GM10847 (cell line): ENCODE data around the gene SLC6A9.

Source experiments
- POLR2A ChIP-seq: IDR thresholded peaks from 2 replicates; pipeline ENCODE4 v1.6.1; 2011; ENCODE audit not compliant: insufficient read length; ENCODE audit errors: extremely low read depth

SLC6A9 gene

DNA sequence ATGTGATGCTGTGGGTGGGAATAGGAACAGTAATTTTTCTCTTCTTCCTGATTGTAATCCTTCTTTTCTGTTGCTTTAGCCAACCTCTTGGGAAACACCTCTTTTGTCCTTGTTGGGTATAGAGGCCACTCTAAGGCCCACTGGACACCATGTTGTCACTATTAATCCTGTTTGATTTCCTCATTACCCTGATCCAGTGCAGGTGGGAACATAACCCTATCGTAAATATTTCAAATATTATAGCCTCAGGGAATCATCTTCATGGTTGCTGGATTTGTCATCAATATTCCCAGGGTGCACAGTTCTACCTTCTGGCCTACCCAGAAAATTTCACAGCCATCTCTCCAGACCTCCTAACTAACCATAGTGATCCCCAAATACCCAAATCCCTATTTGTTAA, 27.9 kb upstream of the SLC6A9 start:
- no peak for TF ChIP-seq POLR2A

GRCh38 chr1:44057293-44057692, 26.0 kb upstream of the SLC6A9 start:
- TF ChIP-seq POLR2A, result no peak

- no peak for TF ChIP-seq POLR2A
Observed at GRCh38 chr1:44053394-44053793, 22.1 kb upstream of the SLC6A9 start.

DNA sequence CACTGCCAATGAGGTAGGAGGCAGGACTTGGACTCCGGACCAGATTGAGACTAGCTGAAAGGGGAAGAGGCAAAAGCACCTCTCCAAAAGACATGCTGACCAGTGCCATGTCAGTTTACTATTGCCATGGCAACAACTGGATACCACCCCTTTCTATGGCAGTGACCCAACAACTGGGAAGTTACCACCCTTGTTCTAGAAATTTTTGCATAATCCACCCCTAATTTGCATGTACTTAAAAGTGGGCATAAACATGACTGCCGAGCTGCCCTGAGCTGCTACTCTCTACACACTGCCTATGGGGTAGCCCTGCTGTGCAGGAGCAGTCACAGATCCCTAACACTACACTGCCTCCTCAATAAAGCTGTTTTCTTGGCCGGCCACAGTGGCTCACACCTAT, 19.0 kb upstream of the SLC6A9 start:
- TF ChIP-seq POLR2A, result no peak

DNA sequence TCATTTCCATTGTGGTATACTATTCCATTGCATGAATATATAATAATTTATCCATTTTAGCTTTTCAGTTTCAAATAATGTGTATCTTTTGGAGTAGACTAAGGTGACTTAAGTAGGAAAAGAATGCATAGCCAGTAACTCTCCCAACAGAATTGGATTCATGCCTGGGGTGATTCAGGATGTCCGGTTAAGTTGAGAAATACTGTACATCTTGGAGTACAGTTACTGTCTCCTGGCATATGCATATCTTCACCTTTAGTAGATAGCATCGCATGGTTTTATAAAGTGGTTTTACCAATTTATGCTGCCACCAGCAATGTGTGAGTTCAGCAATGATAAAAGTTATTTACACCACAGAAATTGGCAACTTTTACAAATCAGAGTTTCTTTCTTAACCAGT, 18.6 kb upstream of the SLC6A9 start:
- TF ChIP-seq POLR2A, result no peak

- no peak for TF ChIP-seq POLR2A
Observed at GRCh38 chr1:44048532-44049215, 17.4 kb upstream of the SLC6A9 start.

- no peak for TF ChIP-seq POLR2A
Observed at GRCh38 chr1:44047131-44047530, 15.9 kb upstream of the SLC6A9 start.

DNA sequence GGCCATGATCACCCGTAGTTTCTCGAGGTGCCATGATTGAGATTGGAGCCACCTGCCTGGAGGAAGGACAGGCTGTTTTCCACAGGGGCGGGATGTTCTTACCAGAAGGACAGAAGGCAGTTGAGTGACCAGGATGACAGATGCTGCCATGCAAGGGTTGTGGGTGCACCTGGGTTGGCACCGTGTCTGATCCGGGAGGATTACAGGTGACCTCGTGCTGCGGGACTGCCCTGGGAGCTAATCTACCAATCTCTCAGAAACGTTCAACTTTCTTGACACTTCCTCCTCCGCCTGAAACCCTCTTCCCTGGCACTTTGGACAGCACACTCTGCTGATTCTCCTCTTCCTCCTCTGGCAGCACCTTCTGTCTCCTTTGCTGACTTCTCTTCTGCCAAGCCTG, 13.8 kb upstream of the SLC6A9 start:
- TF ChIP-seq POLR2A, result no peak

DNA sequence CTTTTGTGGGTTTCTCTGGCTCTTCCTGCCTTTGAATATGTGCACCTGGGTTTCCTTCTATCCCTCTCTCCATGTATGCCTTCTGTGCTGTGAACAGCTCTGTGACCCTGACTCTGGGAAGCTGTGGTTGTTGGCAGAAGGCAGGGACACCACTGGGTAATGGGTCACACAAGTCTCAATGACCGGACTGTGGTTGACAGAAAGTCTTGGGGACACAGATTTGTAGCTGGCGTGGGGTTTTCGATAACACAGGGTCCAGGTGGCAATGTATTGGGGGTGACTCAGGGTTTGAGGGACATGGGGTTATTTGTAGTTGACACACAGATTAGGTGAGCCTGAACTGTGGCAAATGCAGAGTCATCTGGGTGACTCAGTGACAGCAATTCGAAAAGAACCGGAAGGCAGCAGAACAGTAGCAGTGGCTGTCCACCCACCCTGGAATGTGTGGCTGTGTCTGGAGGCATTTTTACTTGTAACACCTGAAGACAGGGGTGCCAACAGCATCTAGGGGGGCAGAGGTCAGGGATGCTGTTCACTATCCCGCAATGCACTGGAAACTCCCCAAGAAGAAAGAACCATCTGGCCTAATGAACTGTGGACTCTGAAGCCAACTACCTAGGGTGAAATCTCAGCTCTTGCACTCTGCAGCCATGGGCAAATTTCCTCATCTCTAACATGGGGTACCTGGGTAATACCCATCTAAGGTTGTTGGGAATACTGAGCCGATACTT, 13.0 kb upstream of the SLC6A9 start:
- TF ChIP-seq POLR2A, result no peak

DNA sequence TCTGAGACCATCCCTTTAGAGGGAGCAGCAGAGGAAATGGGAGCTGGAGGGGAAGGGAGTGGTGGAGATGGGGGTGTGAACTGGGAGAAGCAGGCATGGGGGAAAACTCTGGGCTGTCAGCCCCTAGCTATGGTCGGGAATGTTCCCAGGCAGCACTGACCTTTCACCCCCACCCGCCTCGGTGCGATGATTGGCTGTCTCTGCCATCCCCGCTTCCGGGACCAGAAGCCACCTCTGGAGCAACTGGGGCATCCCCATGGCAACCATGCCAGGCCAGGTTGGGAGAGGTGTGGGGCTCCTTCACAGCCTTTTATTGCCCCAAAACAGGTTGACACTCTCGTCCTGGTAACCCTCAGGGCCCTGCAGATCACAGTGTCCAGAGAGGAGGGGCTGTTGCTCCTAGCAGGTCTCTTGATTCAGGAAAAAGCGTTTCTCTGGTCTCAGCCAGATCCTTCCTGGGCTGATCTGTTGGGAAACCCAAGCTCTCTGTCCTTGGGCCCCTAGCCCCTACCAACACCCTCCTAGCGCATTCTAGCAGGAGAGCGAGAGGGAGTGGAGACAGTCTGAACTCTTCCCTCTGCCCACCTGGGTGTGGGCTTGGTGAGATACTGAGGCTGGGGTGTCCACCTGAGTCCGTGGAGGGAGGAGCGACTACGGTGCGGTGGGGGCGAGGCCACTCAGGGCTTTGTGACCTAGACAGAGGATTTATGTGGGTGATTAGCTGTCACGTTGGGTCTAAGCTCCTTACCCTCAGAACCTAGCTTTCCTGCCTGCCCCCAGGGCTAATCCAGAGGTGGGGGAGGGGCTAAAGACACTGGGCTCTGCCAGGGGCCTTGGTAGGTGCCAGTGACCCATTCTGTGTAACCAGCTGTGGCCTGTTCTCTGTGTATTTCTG, 12.2 kb upstream of the SLC6A9 start:
- TF ChIP-seq POLR2A, result no peak

DNA sequence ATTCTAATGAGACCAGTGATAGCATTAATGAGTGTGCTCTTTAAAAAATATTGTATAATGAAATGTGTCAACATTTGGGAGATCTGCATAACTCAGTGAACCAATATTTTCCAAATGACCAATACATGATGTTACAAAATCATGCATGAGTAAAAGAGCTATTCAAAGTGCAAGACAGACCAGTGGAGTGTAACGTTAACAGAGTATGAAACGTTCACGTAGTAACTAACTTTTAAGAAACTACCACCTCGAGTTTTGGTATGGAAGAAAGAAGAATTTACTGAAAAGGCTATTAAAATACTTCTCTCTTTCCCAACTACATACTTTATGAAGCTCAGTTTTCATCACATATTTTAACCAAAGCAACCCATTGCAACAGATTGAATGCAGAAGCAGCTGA, 9.6 kb upstream of the SLC6A9 start:
- no peak for TF ChIP-seq POLR2A

DNA sequence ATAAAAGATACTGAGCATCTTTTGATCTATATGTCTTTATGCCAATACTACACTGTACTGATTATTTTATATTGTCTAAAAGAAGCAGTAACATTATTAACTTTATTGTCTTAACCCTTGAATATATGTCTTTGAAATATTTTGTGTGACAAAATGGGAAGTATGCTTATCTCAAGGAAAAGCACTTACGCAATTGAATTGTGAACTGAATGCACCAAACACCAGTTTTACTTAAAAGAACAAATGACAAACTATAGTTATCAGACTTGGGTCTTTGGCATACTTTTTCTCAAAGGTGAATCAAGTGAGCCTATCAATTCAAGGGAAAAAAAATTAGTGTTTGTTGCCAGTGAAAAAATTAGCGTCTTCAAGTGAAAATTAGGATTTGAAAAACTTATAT, 9.2 kb upstream of the SLC6A9 start:
- no peak for TF ChIP-seq POLR2A

GRCh38 chr1:44038876-44039657, 7.8 kb upstream of the SLC6A9 start:
- no peak for TF ChIP-seq POLR2A

DNA sequence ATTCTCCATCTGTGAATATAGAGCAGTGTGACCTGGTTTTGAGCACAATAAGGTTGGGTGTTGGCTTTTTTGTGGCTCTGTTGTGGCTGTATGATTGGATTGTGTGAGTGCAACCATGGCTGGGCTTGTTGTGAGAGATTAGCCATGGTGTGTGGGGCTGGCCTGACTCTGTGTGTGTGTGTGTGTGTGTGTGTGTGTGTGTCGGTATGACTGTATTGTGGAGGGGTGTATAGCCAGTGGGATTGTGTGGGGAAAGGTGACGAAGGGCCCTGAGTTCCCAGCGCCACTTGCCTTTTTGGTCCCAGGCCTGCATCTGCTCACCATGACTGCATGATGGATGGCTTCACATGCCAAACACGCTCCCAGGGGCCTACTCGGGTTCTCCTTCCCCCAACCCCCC, 5.9 kb upstream of the SLC6A9 start:
- no peak for TF ChIP-seq POLR2A

GRCh38 chr1:44036409-44037139, 5.3 kb upstream of the SLC6A9 start:
- no peak for TF ChIP-seq POLR2A
